H1 (cell line): ENCODE data around the gene FAM222B. TPM values are rescaled to one million over a fixed set of nuclear protein-coding genes. Genes with fewer than 3 reads are reported as not detected.
"Not testable (repeated sequence)": the region's sequence is repeated elsewhere in the genome, so short reads cannot be mapped to it uniquely, and the experiment has no call there.

Experiments used
- CTCF ChIA-PET: fragments of 300-600 bp; sonication (Branson Sonifier 250); formaldehyde crosslinking; loops from one replicate; lab custom pipeline; 2021; ENCODE audit not compliant: partially characterized antibody; lab: Charles Lee
- POLR2A ChIA-PET: fragments of 300-600 bp; sonication (Branson Sonifier 250); formaldehyde crosslinking; loops from one replicate; lab custom pipeline; 2021; ENCODE audit warnings: inconsistent platforms; ENCODE audit not compliant: partially characterized antibody; lab: Charles Lee
- DNase-seq, 2 experiments: peaks; one replicate each; pipeline versions ENCODE4 v3.0.0 to v3.0.0-alpha.2; 2010 to 2022; ENCODE audit warnings: low spot score in 2 of 2, low read depth in 1 of 2, mixed read lengths in 1 of 2
- FAIRE-seq: peaks from 2 replicates; lab custom pipeline; 2011; peaks lifted over from hg19 to GRCh38; lab: Jason Lieb, UNC
- H2AFZ ChIP-seq: 2 replicates; pipeline ENCODE4 v1.8.1; 2012; ENCODE audit warnings: low read length, inconsistent platforms
- H2AK5ac ChIP-seq: 2 replicates; pipeline ENCODE4 v1.6.1; 2013; ENCODE audit warnings: low read depth, low read length
- H2BK120ac ChIP-seq: replicated peaks from 2 replicates; pipeline ENCODE3; 2013; ENCODE audit warnings: low read depth, low read length, inconsistent platforms
- H2BK12ac ChIP-seq: 2 replicates; pipeline ENCODE4 v1.6.1; 2013; ENCODE audit warnings: low read depth, low read length
- H2BK15ac ChIP-seq: 2 replicates; pipeline ENCODE4 v1.6.1; 2013; ENCODE audit warnings: low read length
- H2BK20ac ChIP-seq: 2 replicates; pipeline ENCODE4 v1.6.1; 2013; ENCODE audit warnings: low read length
- H2BK5ac ChIP-seq: 2 replicates; pipeline ENCODE4 v1.6.1; 2013; ENCODE audit warnings: low read depth, low read length
- H3K14ac ChIP-seq: 2 replicates; pipeline ENCODE4 v1.6.1; 2013; ENCODE audit warnings: inconsistent platforms; ENCODE audit not compliant: insufficient read length
- H3K18ac ChIP-seq: 2 replicates; pipeline ENCODE4 v1.6.1; 2013; ENCODE audit warnings: low read length; ENCODE audit errors: extremely low read depth
- H3K23ac ChIP-seq: 2 replicates; pipeline ENCODE4 v1.6.1; 2013; ENCODE audit warnings: inconsistent platforms; ENCODE audit not compliant: insufficient read length
- H3K23me2 ChIP-seq: 2 replicates; pipeline ENCODE4 v1.6.1; 2013; ENCODE audit warnings: low read depth, low read length
- H3K27ac ChIP-seq: 2 replicates; pipeline ENCODE4 v1.6.1; 2011; ENCODE audit warnings: low read depth, low read length, inconsistent platforms
- H3K27me3 ChIP-seq, 4 experiments: replicated peaks in 1 of 4; 1 replicate in 1 of 4; 2 replicates in 3 of 4; pipeline versions ENCODE4 v1.6.1 to v1.8.1; 2011 to 2013; ENCODE audit warnings: low read length in 3 of 4, mild to moderate bottlenecking in 3 of 4, inconsistent platforms in 2 of 4, mixed read lengths in 2 of 4, moderate library complexity in 1 of 4; ENCODE audit not compliant: control insufficient read depth in 3 of 4, insufficient read depth in 3 of 4; ENCODE audit errors: extremely low read depth in 1 of 4
- H3K36me3 ChIP-seq, 4 experiments: 2 replicates each; pipeline versions ENCODE4 v1.6.1 to v1.8.1; 2011 to 2013; ENCODE audit warnings: mild to moderate bottlenecking in 4 of 4, low read length in 3 of 4, moderate library complexity in 2 of 4, control low read depth in 1 of 4, inconsistent platforms in 1 of 4; ENCODE audit not compliant: insufficient read depth in 4 of 4, control insufficient read depth in 2 of 4
- H3K4ac ChIP-seq: replicated peaks from 2 replicates; pipeline ENCODE3; 2013; ENCODE audit warnings: low read length, low read depth, mixed read lengths, inconsistent platforms; ENCODE audit not compliant: insufficient read length
- H3K4me1 ChIP-seq, 4 experiments: replicated peaks in 1 of 4; 1 replicate in 1 of 4; 2 replicates in 3 of 4; pipeline versions ENCODE4 v1.6.1 to v1.8.1; 2011 to 2013; ENCODE audit warnings: low read length in 3 of 4, inconsistent platforms in 2 of 4, mixed read lengths in 1 of 4; ENCODE audit not compliant: insufficient read depth in 4 of 4, control insufficient read depth in 3 of 4
- H3K4me2 ChIP-seq, 2 experiments: 2 replicates each; pipeline versions ENCODE4 v1.6.1 to v1.8.1; 2011 to 2013; ENCODE audit warnings: low read depth in 2 of 2, low read length in 2 of 2, control low read depth in 1 of 2, inconsistent platforms in 1 of 2, mild to moderate bottlenecking in 1 of 2; ENCODE audit not compliant: insufficient read depth in 1 of 2
- H3K4me3 ChIP-seq, 4 experiments: fragments of 200-600, 300-600 bp in 1 of 4; sonication (generic), shearing (Covaris generic), sonication (Bioruptor Twin) in 1 of 4; 2 replicates each; pipeline versions ENCODE4 v1.5.1 to v1.8.1; 2011 to 2016; ENCODE audit warnings: low read length in 4 of 4, low read depth in 3 of 4, control low read depth in 2 of 4, inconsistent platforms in 2 of 4, mild to moderate bottlenecking in 2 of 4, mixed read lengths in 1 of 4, moderate library complexity in 1 of 4; ENCODE audit not compliant: insufficient read depth in 2 of 4; ENCODE audit errors: extremely low read depth in 1 of 4
- H3K56ac ChIP-seq: replicated peaks from 2 replicates; pipeline ENCODE3; 2013; ENCODE audit warnings: low read depth, mild to moderate bottlenecking, mixed read lengths, low read length, inconsistent platforms; ENCODE audit not compliant: insufficient read length
- H3K79me1 ChIP-seq: 2 replicates; pipeline ENCODE4 v1.6.1; 2013; ENCODE audit warnings: low read depth, low read length, control low read depth
- H3K79me2 ChIP-seq, 2 experiments: 2 replicates each; pipeline versions ENCODE4 v1.6.1 to v1.8.1; 2012 to 2013; ENCODE audit warnings: low read length in 2 of 2, mild to moderate bottlenecking in 2 of 2, inconsistent platforms in 1 of 2; ENCODE audit not compliant: insufficient read depth in 2 of 2, control insufficient read depth in 1 of 2
- H3K9ac ChIP-seq, 4 experiments: replicated peaks in 1 of 4; 1 replicate in 1 of 4; 2 replicates in 3 of 4; pipeline versions ENCODE4 v1.6.1 to v1.8.1; 2011 to 2013; ENCODE audit warnings: low read depth in 3 of 4, low read length in 3 of 4, control low read depth in 2 of 4, mild to moderate bottlenecking in 2 of 4, moderate library complexity in 2 of 4, inconsistent platforms in 1 of 4; ENCODE audit errors: extremely low read depth in 1 of 4
- H3K9me3 ChIP-seq, 2 experiments: 2 replicates each; pipeline versions ENCODE4 v1.6.1 to v1.8.1; 2012 to 2013; ENCODE audit warnings: mild to moderate bottlenecking in 2 of 2, moderate library complexity in 2 of 2, control low read depth in 1 of 2, inconsistent platforms in 1 of 2, low read depth in 1 of 2, low read length in 1 of 2, mixed read lengths in 1 of 2; ENCODE audit not compliant: insufficient read depth in 2 of 2
- H4K20me1 ChIP-seq, 2 experiments: replicated peaks in 1 of 2; 2 replicates each; pipeline versions ENCODE3 to v1.8.1; 2011 to 2013; ENCODE audit warnings: inconsistent platforms in 2 of 2, low read length in 2 of 2, mild to moderate bottlenecking in 1 of 2; ENCODE audit not compliant: insufficient read depth in 2 of 2, control insufficient read depth in 1 of 2
- H4K5ac ChIP-seq: 2 replicates; pipeline ENCODE4 v1.6.1; 2013; ENCODE audit warnings: low read length, low read depth, mixed read lengths, inconsistent platforms; ENCODE audit not compliant: insufficient read length
- H4K8ac ChIP-seq: 2 replicates; pipeline ENCODE4 v1.8.0; 2013; ENCODE audit warnings: mild to moderate bottlenecking, moderate library complexity, low read length, inconsistent platforms; ENCODE audit not compliant: insufficient read depth; ENCODE audit errors: extremely low read depth
- H4K91ac ChIP-seq: replicated peaks from 2 replicates; pipeline ENCODE3; 2013; ENCODE audit warnings: low read length, mixed read lengths, inconsistent platforms; ENCODE audit not compliant: insufficient read length
- WGBS, 2 experiments: shearing (Covaris generic) in 1 of 2; methylation state at CpG; one replicate each; pipeline versions ENCODE4 v1.1.6 to v1.1.7; 2013 to 2015; ENCODE audit warnings: low lambda C conversion rate in 2 of 2, mixed read lengths in 2 of 2, inconsistent platforms in 1 of 2, low coverage in 1 of 2, missing lambda C conversion rate in 1 of 2; ENCODE audit not compliant: insufficient replicate concordance in 2 of 2, insufficient coverage in 1 of 2, insufficient read length in 1 of 2; ENCODE audit errors: extremely low coverage in 1 of 2, missing lambda C conversion rate in 1 of 2; 5-methylcytosine and 5-hydroxymethylcytosine counted together
- polyA plus RNA-seq, 7 experiments: library from polyadenylated mRNA; depleted of rRNA in 3 of 7; stranded (reverse) in 5 of 7; unstranded in 2 of 7; fragments of >200 nt in 5 of 7; fragments of 200-250 nt in 2 of 7; gene quantifications; 1 replicate in 5 of 7; 2 replicates in 1 of 7; 4 replicates in 1 of 7; pipeline versions ENCODE4 v1.2.1 to v1.2.3, GENCODE V29; 2011 to 2013; ENCODE audit warnings: missing spikeins in 2 of 7, mixed read lengths in 2 of 7
- total RNA-seq: library from RNA; stranded (reverse); fragmentation: NEBNext Ultra II Directional; extraction: Animal tissue kit (Norgen Biotek cat#: 25700); gene quantifications from 2 replicates; pipeline ENCODE4 v1.2.1, GENCODE V29; 2021

Gene FAM222B
- total and polyA plus RNA-seq, 2 of the 8 experiments (the other 6 are each of a cell fraction or from before 2014, with no cell fraction given) = 42.1 to 81.7 TPM

GRCh38 chr17:28779601-28780000 lies 63.0 kb downstream of the FAM222B start:
- not testable (repeated sequence) for H3K9ac ChIP-seq, H2BK5ac ChIP-seq, H4K91ac ChIP-seq, DNase-seq, H3K4ac ChIP-seq, H2BK15ac ChIP-seq, H2AK5ac ChIP-seq, H4K5ac ChIP-seq, H3K23ac ChIP-seq, H2BK20ac ChIP-seq, H3K23me2 ChIP-seq, H2BK120ac ChIP-seq, H3K14ac ChIP-seq, H3K36me3 ChIP-seq, H3K27me3 ChIP-seq, H3K4me2 ChIP-seq, H3K9me3 ChIP-seq, H3K4me3 ChIP-seq, H2AFZ ChIP-seq, H3K27ac ChIP-seq, H3K4me1 ChIP-seq, H3K56ac ChIP-seq, H4K20me1 ChIP-seq, H4K8ac ChIP-seq, H2BK12ac ChIP-seq, H3K18ac ChIP-seq, H3K79me1 ChIP-seq, FAIRE-seq
- ChIA-PET CTCF (interaction anchor here (0.6 to 2.8 kb wide), 3 partner anchors 15 to 52 kb away, joined by 3 to 17 read pairs (median 3); no protein-coding TSS in a partner anchor), POLR2A (interaction anchor here (0.6 to 2.1 kb wide), 5 partner anchors 14 to 234 kb away, joined by 3 to 7 read pairs (median 5); no protein-coding TSS in a partner anchor)
- peaks cover 0 to 77% of the 10 kb centered on the region in 2 experiments; a peak in 2 of 4 replicates for H3K79me2 ChIP-seq
- WGBS, 2 experiments = 95% methylated on average over 13 of the region's 13 CpGs; no CpG with 5 or more reads in 1 of the 2 experiments
